Caco-2 (cell line): ENCODE measurements around the gene RAB24. TPM values are rescaled to one million over a fixed set of nuclear protein-coding genes. Genes with fewer than 3 reads are reported as not detected.
"Not testable (repeated sequence)": the region's sequence is repeated elsewhere in the genome, so short reads cannot be mapped to it uniquely, and the experiment has no call there.

Experiments
- BruUV-seq: library from RNA; stranded (reverse); fragments of 400-500 nt; replicated peaks from 2 replicates; lab custom pipeline; 2021; lab: Mats Ljungman, UMichigan
- CTCF ChIA-PET: fragments of 300-600 bp; sonication (Branson Sonifier 250); formaldehyde crosslinking; loops from one replicate; lab custom pipeline; 2022; ENCODE audit warnings: antibody characterized with exemption; lab: Charles Lee
- POLR2A ChIA-PET: fragments of 300-600 bp; sonication (Branson Sonifier 250); formaldehyde crosslinking; loops from one replicate; lab custom pipeline; 2022; ENCODE audit warnings: antibody characterized with exemption; lab: Charles Lee
- DNase-seq, 2 experiments: peaks; one replicate each; pipeline versions ENCODE4 v3.0.0 to v3.0.0-alpha.2; 2020 to 2022
- H3K27me3 ChIP-seq: replicated peaks from 2 replicates; pipeline ENCODE4 v1.6.0; 2011; ENCODE audit warnings: low read length; ENCODE audit not compliant: control insufficient read depth, insufficient read depth
- H3K36me3 ChIP-seq: 2 replicates; pipeline ENCODE4 v1.5.1; 2011; ENCODE audit warnings: low read length; ENCODE audit not compliant: control insufficient read depth, insufficient read depth
- H3K4me1 ChIP-seq: fragments of 250-450 bp; sonication (Bioruptor Pico); 2 replicates; pipeline ENCODE4 v1.5.1; 2020; ENCODE audit warnings: mild to moderate bottlenecking
- H3K4me3 ChIP-seq: 2 replicates; pipeline ENCODE4 v1.5.1; 2011; ENCODE audit warnings: low read depth, mild to moderate bottlenecking, control low read depth, low read length
- H3K9me3 ChIP-seq: fragments of 250-450 bp; sonication (Bioruptor Pico); 2 replicates; pipeline ENCODE4 v1.5.1; 2020; ENCODE audit warnings: mild to moderate bottlenecking, moderate library complexity
- H3K27ac Mint-ChIP-seq: one replicate; pipeline ENCODE4 v1.8.0; 2022; ENCODE audit warnings: mixed read lengths; ENCODE audit not compliant: unreplicated experiment
- H3K27me3 Mint-ChIP-seq: one replicate; pipeline ENCODE4 v1.8.0; 2022; ENCODE audit warnings: mixed read lengths; ENCODE audit not compliant: insufficient read depth, unreplicated experiment
- H3K36me3 Mint-ChIP-seq: one replicate; pipeline ENCODE4 v1.8.0; 2022; ENCODE audit warnings: mild to moderate bottlenecking, mixed read lengths; ENCODE audit not compliant: insufficient read depth, unreplicated experiment
- H3K4me1 Mint-ChIP-seq: one replicate; pipeline ENCODE4 v1.8.0; 2022; ENCODE audit warnings: low read depth, mixed read lengths; ENCODE audit not compliant: unreplicated experiment
- H3K4me3 Mint-ChIP-seq: one replicate; pipeline ENCODE4 v1.8.0; 2022; ENCODE audit warnings: mild to moderate bottlenecking, moderate library complexity, mixed read lengths; ENCODE audit not compliant: unreplicated experiment
- H3K9me3 Mint-ChIP-seq: one replicate; pipeline ENCODE4 v1.8.0; 2022; ENCODE audit warnings: mixed read lengths; ENCODE audit not compliant: unreplicated experiment
- CTCF ChIP-seq, 2 experiments: fragments of 200-600 bp in 1 of 2; IDR thresholded peaks; 1 replicate in 1 of 2; 2 replicates in 1 of 2; pipeline versions ENCODE4 v1.5.1 to v1.8.0; 2011 to 2022; ENCODE audit warnings: antibody characterized with exemption in 1 of 2, control low read depth in 1 of 2, inconsistent platforms in 1 of 2, low read depth in 1 of 2, low read length in 1 of 2, mild to moderate bottlenecking in 1 of 2, moderate library complexity in 1 of 2; ENCODE audit not compliant: insufficient read depth in 1 of 2, severe bottlenecking in 1 of 2, unreplicated experiment in 1 of 2
- intact Hi-C: fragments of 100-400 bp; cut with micrococcal nuclease; formaldehyde crosslinking; loops from one replicate; pipeline ENCODE4 v1.10.0; 2022; ENCODE audit not compliant: unreplicated experiment
- total RNA-seq: library from RNA; stranded (reverse); gene quantifications from 2 replicates; pipeline ENCODE4 v1.2.3, GENCODE V29; 2022

RAB24 gene
- total RNA-seq, 1 experiment from 2014 or later: 29.9 TPM

- no TSS peak for BruUV-seq
- H3K4me1 Mint-ChIP-seq: no peaks in the 10 kb centered on the region
- intact Hi-C loops: no loop called here
- no peak for TF ChIP-seq CTCF (IDR thresholded peaks at IDR 0.05; ENCODE audit: insufficient read depth in 1 of 2, low read depth in 1 of 2, low read length in 1 of 2, severe bottlenecking in 1 of 2, unreplicated experiment in 1 of 2)
- no peak overlapping the region for H3K4me3 ChIP-seq
- H3K27me3 Mint-ChIP-seq: no peaks in the 10 kb centered on the region
- H3K9me3 Mint-ChIP-seq: no peaks in the 10 kb centered on the region
- no peaks in the 10 kb centered on the region for H3K9me3 ChIP-seq
- H3K27me3 ChIP-seq: no peaks in the 10 kb centered on the region
- no peak overlapping the region for H3K4me3 Mint-ChIP-seq
- H3K36me3 ChIP-seq: no peaks in the 10 kb centered on the region
- ChIA-PET CTCF (no interaction called here), POLR2A (no interaction called here)
- peaks cover 75% of the 10 kb centered on the region for H3K36me3 Mint-ChIP-seq
- no peak overlapping the region for H3K27ac Mint-ChIP-seq
- DNase-seq: no peak
- no peaks in the 10 kb centered on the region for H3K4me1 ChIP-seq
Observed at GRCh38 chr5:177260961-177261360, 42.6 kb downstream of the RAB24 start.

GRCh38 chr5:177258711-177259110 is 44.8 kb downstream of the RAB24 start:
- H3K36me3 ChIP-seq, H3K4me1 Mint-ChIP-seq, H3K27me3 Mint-ChIP-seq, BruUV-seq, H3K27ac Mint-ChIP-seq, DNase-seq, H3K9me3 ChIP-seq, H3K4me3 ChIP-seq, H3K4me1 ChIP-seq, H3K27me3 ChIP-seq, intact Hi-C loops, CTCF ChIA-PET, H3K4me3 Mint-ChIP-seq, H3K9me3 Mint-ChIP-seq, POLR2A ChIA-PET: not testable (repeated sequence)
- H3K36me3 Mint-ChIP-seq: peaks cover 85% of the 10 kb centered on the region

- DNase-seq: no peak
- no peaks in the 10 kb centered on the region for H3K4me1 Mint-ChIP-seq
- Histone ChIP-seq H3K36me3 (no peaks in the 10 kb centered on the region), H3K4me1 (no peaks in the 10 kb centered on the region), H3K27me3 (no peaks in the 10 kb centered on the region), H3K4me3 (no peak overlapping the region), H3K9me3 (no peaks in the 10 kb centered on the region)
- no peak for TF ChIP-seq CTCF (IDR thresholded peaks at IDR 0.05; ENCODE audit: insufficient read depth in 1 of 2, low read depth in 1 of 2, low read length in 1 of 2, severe bottlenecking in 1 of 2, unreplicated experiment in 1 of 2)
- POLR2A ChIA-PET: no interaction called here
- no peaks in the 10 kb centered on the region for H3K9me3 Mint-ChIP-seq
- no peaks in the 10 kb centered on the region for H3K27me3 Mint-ChIP-seq
- H3K4me3 Mint-ChIP-seq: no peak overlapping the region
- peaks cover 82% of the 10 kb centered on the region for H3K36me3 Mint-ChIP-seq
- intact Hi-C loops: no loop called here
- H3K27ac Mint-ChIP-seq: no peak overlapping the region
- CTCF ChIA-PET: interaction anchor here (1.4 kb wide), 1 partner anchor 144 kb away, joined by 3 read pairs; no protein-coding TSS in a partner anchor
- no TSS peak for BruUV-seq
Observed at GRCh38 chr5:177256296-177256695, 47.2 kb downstream of the RAB24 start.

- CTCF ChIA-PET: no interaction called here
Observed at GRCh38 chr5:177253252-177253651, 50.3 kb downstream of the RAB24 start.

More at GRCh38 chr5:177253252-177253651, 50.3 kb downstream of the RAB24 start:
- Mint-ChIP-seq H3K9me3 (no peaks in the 10 kb centered on the region), H3K36me3 (peaks cover 75% of the 10 kb centered on the region), H3K27ac (no peak overlapping the region), H3K27me3 (no peaks in the 10 kb centered on the region), H3K4me3 (no peak overlapping the region), H3K4me1 (no peaks in the 10 kb centered on the region)
- Histone ChIP-seq H3K9me3 (no peaks in the 10 kb centered on the region), H3K4me3 (no peak overlapping the region), H3K4me1 (no peaks in the 10 kb centered on the region), H3K36me3 (no peaks in the 10 kb centered on the region), H3K27me3 (no peaks in the 10 kb centered on the region)
- no peak for DNase-seq
- POLR2A ChIA-PET: no interaction called here
- BruUV-seq: no TSS peak
- intact Hi-C loops: no loop called here
- no peak for TF ChIP-seq CTCF (IDR thresholded peaks at IDR 0.05; ENCODE audit: insufficient read depth in 1 of 2, low read depth in 1 of 2, low read length in 1 of 2, severe bottlenecking in 1 of 2, unreplicated experiment in 1 of 2)
